Activated B cell treated with CpG ODN at 0.5 μM for 24 hours (primary cell): ENCODE measurements around the gene MSI2. TPM values are rescaled to one million over a fixed set of nuclear protein-coding genes. Genes with fewer than 3 reads are reported as not detected.
"Not testable (repeated sequence)": the region's sequence is repeated elsewhere in the genome, so short reads cannot be mapped to it uniquely, and the experiment has no call there.

Experiments used
- ATAC-seq: fragments of 200-7000 bp; cut with Tn5 transposase; one replicate; pipeline ENCODE4 v1.10.0; 2021; ENCODE audit warnings: low read depth, mild to moderate bottlenecking, moderate library complexity
- CTCF ChIA-PET: fragments of 350-600 bp; sonication (Branson Sonifier 250); formaldehyde crosslinking; loops from one replicate; lab custom pipeline; 2021; ENCODE audit warnings: antibody characterized with exemption; lab: Charles Lee
- POLR2A ChIA-PET: fragments of 350-600 bp; sonication (Branson Sonifier 250); formaldehyde crosslinking; loops from one replicate; lab custom pipeline; 2021; ENCODE audit warnings: antibody characterized with exemption; lab: Charles Lee
- DNase-seq: peaks from one replicate; pipeline ENCODE4 v3.0.0; 2022
- H3K27ac Mint-ChIP-seq: one replicate; pipeline ENCODE4 v1.8.0; 2020; ENCODE audit warnings: mixed read lengths
- H3K27me3 Mint-ChIP-seq: one replicate; pipeline ENCODE4 v1.8.0; 2021; ENCODE audit warnings: mixed read lengths
- H3K36me3 Mint-ChIP-seq: one replicate; pipeline ENCODE4 v1.8.0; 2021; ENCODE audit warnings: low read depth, mixed read lengths
- H3K4me1 Mint-ChIP-seq: one replicate; pipeline ENCODE4 v1.8.0; 2021; ENCODE audit warnings: mixed read lengths
- H3K4me3 Mint-ChIP-seq: one replicate; pipeline ENCODE4 v1.8.0; 2020; ENCODE audit warnings: mild to moderate bottlenecking, mixed read lengths
- H3K9me3 Mint-ChIP-seq: one replicate; pipeline ENCODE4 v1.8.0; 2020; ENCODE audit warnings: mixed read lengths
- intact Hi-C: fragments of 100-400 bp; cut with micrococcal nuclease; formaldehyde crosslinking; loops from one replicate; pipeline ENCODE4 v1.15.1; 2024
- total RNA-seq: library from RNA; stranded (reverse); gene quantifications from 2 replicates; pipeline ENCODE4 v1.2.3, GENCODE V29; 2022
- TF ChIP-seq, protein P1 (sequence below): fragments of 200-600 bp; IDR thresholded peaks from one replicate; pipeline ENCODE4 v1.8.0; 2022; ENCODE audit warnings: antibody characterized with exemption, mild to moderate bottlenecking

The MSI2 gene
- total RNA-seq, 1 donor from 2014 or later: 102 TPM

- ChIA-PET POLR2A (interaction anchor here (0.7 kb wide), 1 partner anchor 259 kb away, joined by 3 read pairs; no protein-coding TSS in a partner anchor), CTCF (interaction anchor here (1.5 kb wide), 1 partner anchor 19 kb away, joined by 5 read pairs; no protein-coding TSS in a partner anchor)
- TF ChIP-seq, protein P1, sequence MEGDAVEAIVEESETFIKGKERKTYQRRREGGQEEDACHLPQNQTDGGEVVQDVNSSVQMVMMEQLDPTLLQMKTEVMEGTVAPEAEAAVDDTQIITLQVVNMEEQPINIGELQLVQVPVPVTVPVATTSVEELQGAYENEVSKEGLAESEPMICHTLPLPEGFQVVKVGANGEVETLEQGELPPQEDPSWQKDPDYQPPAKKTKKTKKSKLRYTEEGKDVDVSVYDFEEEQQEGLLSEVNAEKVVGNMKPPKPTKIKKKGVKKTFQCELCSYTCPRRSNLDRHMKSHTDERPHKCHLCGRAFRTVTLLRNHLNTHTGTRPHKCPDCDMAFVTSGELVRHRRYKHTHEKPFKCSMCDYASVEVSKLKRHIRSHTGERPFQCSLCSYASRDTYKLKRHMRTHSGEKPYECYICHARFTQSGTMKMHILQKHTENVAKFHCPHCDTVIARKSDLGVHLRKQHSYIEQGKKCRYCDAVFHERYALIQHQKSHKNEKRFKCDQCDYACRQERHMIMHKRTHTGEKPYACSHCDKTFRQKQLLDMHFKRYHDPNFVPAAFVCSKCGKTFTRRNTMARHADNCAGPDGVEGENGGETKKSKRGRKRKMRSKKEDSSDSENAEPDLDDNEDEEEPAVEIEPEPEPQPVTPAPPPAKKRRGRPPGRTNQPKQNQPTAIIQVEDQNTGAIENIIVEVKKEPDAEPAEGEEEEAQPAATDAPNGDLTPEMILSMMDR: no peak
- H3K27ac Mint-ChIP-seq: no peak overlapping the region
- peaks cover 20% of the 10 kb centered on the region for H3K4me1 Mint-ChIP-seq
- H3K27me3 Mint-ChIP-seq: no peaks in the 10 kb centered on the region
- intact Hi-C loops: no loop called here
- ATAC-seq (no peak), DNase-seq (no peak)
- peaks cover 32% of the 10 kb centered on the region for H3K36me3 Mint-ChIP-seq
- no peak overlapping the region for H3K4me3 Mint-ChIP-seq
- H3K9me3 Mint-ChIP-seq: peaks cover 2% of the 10 kb centered on the region
Observed at GRCh38 chr17:57617218-57617617, 360.9 kb downstream of the MSI2 start.

DNA sequence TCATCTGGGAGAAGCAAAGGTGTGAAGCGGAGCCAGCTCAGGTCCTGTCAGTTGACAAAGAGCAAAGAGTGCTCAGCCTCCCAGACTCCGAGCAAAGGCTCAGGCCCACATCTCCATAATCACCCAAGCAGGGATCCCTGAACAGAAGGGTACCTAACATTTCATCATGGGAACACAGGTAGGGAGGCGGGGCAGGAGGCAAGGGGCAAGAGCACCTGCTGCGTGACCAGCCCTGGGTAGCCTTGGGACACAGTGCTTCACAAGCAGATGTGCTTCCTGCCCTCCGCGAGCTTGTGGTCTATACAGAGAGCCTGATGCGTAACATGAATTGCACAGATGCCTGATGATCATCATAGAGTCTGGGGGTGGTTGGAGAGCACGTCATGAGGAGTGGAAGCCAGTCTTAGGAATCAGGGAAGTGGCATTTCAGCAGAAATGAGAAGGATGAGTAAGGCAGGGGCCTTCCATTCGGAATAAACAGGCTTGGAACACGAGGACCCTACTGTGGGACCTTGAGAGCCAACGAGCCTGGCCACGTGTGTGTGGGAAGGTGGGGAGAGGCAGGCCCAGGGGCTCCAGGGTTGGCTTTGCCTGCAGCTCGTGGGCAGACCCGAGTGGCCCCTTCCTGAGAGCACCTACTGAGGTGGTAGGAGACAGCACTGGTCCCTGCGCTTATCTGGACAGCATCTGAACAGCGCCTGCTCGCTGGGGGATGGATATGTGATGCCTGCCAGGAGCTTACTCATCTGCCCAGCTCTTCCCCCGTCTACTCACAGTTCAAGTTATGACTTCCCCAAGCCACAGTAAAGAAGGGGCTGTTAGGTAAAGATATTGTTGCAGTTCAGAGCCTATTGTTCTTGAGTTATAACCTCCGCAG is 363.0 kb downstream of the MSI2 start:
- ChIA-PET POLR2A (no interaction called here), CTCF (no interaction called here)
- Mint-ChIP-seq H3K9me3 (peaks cover 2% of the 10 kb centered on the region), H3K4me1 (peaks cover 34% of the 10 kb centered on the region), H3K27me3 (no peaks in the 10 kb centered on the region), H3K4me3 (no peak overlapping the region), H3K36me3 (peaks cover 32% of the 10 kb centered on the region), H3K27ac (no peak overlapping the region)
- intact Hi-C loops: no loop called here
- no peak for ATAC-seq
- DNase-seq: no peak
- TF ChIP-seq, protein P1: no peak

DNA sequence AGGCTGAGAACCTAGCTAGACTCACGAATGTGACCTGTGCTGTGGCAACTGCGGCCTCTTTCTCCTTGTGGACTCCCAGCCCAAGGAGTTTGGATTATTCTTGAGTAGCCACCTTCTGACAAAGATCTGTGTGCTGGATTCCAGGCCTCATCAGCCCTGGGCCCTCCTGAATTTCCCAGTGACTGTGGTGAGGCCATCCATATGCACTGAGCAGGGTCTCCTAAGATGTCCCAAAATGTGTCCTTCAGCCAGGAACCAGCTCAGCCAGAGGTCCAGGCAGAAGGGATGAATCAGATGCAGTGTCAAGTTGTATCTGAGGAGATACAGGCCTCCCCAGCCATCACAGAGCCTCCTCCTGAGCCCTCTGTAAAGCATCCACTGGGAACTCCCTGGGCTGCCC is 364.3 kb downstream of the MSI2 start:
- ChIA-PET POLR2A (interaction anchor here (4.3 kb wide), 1 partner anchor 14 kb away, joined by 73 read pairs; no protein-coding TSS in a partner anchor), CTCF (no interaction called here)
- peaks cover 44% of the 10 kb centered on the region for H3K4me1 Mint-ChIP-seq
- TF ChIP-seq, protein P1: no peak
- H3K36me3 Mint-ChIP-seq: peaks cover 28% of the 10 kb centered on the region
- H3K27ac Mint-ChIP-seq: no peak overlapping the region
- H3K4me3 Mint-ChIP-seq: no peak overlapping the region
- ATAC-seq (no peak), DNase-seq (no peak)
- intact Hi-C loops: loop anchor here (1.0 to 10.0 kb wide), 3 partner anchors 9 to 384 kb away; partner anchors contain the start of gene SRSF1
- H3K9me3 Mint-ChIP-seq: peaks cover 2% of the 10 kb centered on the region
- H3K27me3 Mint-ChIP-seq: no peaks in the 10 kb centered on the region

GRCh38 chr17:57621791-57622190 is 365.5 kb downstream of the MSI2 start:
- not testable (repeated sequence) for H3K27ac Mint-ChIP-seq, ATAC-seq, H3K9me3 Mint-ChIP-seq, H3K27me3 Mint-ChIP-seq, DNase-seq, H3K4me3 Mint-ChIP-seq
- Mint-ChIP-seq H3K36me3 (peaks cover 16% of the 10 kb centered on the region), H3K4me1 (peaks cover 51% of the 10 kb centered on the region)
- ChIA-PET POLR2A (interaction anchor here (0.6 to 4.3 kb wide), 6 partner anchors 8 to 361 kb away, joined by 3 to 73 read pairs (median 10); no protein-coding TSS in a partner anchor), CTCF (interaction anchor here (1.4 to 4.0 kb wide), 3 partner anchors 23 to 117 kb away, joined by 3 to 35 read pairs (median 24); no protein-coding TSS in a partner anchor)
- intact Hi-C loops: loop anchor here (2.0 to 10.0 kb wide), 3 partner anchors 179 to 383 kb away; partner anchors contain the start of gene SRSF1

- ATAC-seq (no peak), DNase-seq (no peak)
- Mint-ChIP-seq H3K9me3 (no peaks in the 10 kb centered on the region), H3K4me3 (peak overlapping the region; percentile 77), H3K27me3 (no peaks in the 10 kb centered on the region), H3K36me3 (peaks cover 12% of the 10 kb centered on the region), H3K4me1 (peaks cover 55% of the 10 kb centered on the region), H3K27ac (peak overlapping the region; percentile 89)
- intact Hi-C loops: loop anchor here (2.0 to 10.0 kb wide), 3 partner anchors 180 to 383 kb away; partner anchors contain the start of gene SRSF1
- CTCF ChIA-PET: interaction anchor here (0.8 to 4.0 kb wide), 8 partner anchors 16 to 124 kb away, joined by 3 to 35 read pairs (median 4); no protein-coding TSS in a partner anchor
- TF ChIP-seq, protein P1: no peak
- POLR2A ChIA-PET: interaction anchor here (0.6 to 4.3 kb wide), 15 partner anchors 7 to 365 kb away, joined by 3 to 73 read pairs (median 6); no protein-coding TSS in a partner anchor
Observed at GRCh38 chr17:57622306-57622682, 366.0 kb downstream of the MSI2 start.
